GM21360 (cell line): Measurements from ENCODE around the gene LSAMP.
"Not testable (repeated sequence)": the region's sequence is repeated elsewhere in the genome, so short reads cannot be mapped to it uniquely, and the experiment has no call there.

Experiments used
- ATAC-seq: cut with Tn5 transposase; IDR thresholded peaks from one replicate; pipeline ENCODE4 v1.9.1; 2021; ENCODE audit warnings: mild to moderate bottlenecking, moderate library complexity; ENCODE audit not compliant: unreplicated experiment

LSAMP gene

DNA sequence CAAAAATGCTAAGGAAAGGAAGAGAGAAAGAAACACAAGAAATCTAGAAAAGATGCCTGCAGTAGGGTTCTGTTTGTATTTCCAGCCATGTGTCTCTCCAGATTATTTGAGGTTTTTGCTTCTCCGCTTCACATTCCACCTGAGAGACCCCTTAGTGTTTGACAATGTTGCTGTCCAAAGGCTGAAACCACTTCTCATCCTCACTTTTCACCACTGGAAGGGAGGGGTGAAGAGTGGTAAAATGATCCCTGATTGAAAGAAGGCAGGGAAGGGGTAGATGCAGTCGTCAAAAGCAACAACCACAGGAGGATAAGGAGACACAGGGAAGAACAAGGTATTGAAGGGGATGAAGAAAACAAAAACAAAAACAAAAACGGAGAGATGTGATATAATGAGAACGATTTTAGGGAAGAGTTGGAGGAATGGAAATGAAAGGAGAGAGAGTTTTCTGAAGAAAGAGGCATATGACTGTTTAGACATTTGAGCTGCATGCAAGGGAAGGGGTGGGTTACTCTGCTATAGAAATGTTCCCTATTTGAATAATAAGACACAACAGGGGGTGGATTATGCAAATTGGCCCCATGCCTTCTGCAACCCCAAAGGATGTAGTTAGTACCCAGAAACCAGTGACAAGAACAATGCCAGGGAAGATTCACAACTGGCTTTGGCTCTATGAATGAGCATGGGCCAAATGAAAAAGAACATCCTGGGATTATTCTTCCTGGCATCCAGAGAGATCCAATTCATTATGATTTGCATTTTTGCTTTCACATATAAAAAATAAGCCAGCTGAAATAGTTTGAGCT lies 586.1 kb downstream of the LSAMP start:
- no peak for ATAC-seq

DNA sequence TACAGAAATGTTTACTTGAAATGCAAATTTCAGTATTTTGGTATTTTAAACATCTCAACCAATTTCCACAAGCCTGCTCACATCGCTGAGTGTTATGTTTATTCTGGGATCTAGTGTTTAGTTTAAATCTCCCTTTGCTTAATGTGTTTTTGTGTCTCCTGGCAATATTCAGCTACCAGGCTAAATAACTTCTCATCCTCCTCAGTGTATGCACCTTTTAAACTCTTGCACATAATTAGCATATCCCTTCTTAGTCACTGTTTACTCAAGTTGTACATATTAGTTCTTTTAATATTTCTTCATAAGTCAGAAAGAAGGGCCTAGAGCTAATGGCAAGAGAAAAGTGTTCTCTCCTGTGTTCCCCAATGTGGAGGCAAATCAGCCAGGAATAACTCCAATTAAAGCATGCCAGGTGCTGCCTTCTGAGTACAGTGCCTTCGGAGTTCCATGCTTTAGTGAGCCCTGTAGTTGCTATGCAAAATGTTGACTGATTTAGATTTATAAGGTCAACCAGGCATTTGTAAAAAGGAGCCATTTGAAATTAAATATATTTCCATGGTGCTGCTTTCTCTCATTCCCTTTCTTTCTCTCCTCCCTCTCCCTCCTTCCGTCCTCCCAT lies 587.7 kb downstream of the LSAMP start:
- ATAC-seq, result no peak

DNA sequence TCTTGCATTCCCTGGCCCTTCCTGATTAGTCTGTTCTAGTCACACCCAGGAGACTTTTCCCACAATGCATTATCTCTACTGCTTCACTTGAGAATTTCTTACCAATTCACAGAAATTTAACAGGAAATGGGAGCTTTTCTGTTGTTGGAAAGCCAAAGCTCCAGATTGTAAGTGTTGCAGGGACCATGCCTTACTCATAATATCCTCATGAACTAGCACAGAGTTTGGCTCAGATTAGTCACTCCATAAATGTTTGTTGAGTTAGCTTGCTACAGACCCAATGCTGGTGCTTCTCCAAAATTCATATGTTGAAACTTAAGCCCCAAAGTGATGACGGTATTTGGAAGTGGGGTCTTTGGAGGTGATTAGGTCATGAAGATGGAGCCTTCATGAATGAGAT lies 589.4 kb downstream of the LSAMP start:
- no peak for ATAC-seq

DNA sequence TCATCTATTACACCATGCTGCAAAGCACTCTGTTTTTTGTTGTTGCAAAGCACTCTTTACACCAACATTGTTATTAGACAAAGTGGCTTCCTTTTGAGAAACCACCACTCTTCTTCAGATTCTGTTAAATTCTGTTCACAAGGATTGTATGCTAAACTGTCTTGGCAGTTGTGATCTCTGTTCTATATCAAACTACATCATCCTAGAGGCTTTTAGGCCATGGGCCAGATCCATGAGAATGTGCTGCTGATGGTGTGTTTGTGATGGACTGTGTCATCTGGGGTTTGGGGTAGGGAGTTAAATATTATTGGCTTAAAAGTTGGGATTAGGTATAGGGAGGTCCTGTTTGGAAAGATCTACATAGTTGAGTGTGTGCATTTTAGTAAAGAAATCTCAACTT lies 592.2 kb downstream of the LSAMP start:
- ATAC-seq, result no peak

DNA sequence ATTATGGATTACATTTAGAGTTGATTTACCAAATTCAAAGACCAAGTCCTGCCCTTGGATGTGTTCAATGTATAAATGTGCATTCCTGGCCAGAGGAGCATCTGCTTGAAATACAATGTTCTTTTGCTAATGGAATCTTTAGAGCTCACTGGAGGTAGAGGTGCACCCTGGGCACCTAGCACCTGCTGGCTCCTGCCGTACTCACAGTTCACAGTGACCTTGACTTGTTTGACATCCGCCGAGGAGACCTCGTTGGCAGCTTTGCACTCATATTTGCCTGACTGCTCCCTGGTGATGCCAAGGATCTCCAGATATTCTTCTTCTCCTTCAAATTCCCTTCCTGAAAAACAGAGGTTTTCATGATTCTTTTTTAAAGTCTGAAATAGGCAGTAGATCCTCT lies 593.0 kb downstream of the LSAMP start:
- no peak for ATAC-seq

DNA sequence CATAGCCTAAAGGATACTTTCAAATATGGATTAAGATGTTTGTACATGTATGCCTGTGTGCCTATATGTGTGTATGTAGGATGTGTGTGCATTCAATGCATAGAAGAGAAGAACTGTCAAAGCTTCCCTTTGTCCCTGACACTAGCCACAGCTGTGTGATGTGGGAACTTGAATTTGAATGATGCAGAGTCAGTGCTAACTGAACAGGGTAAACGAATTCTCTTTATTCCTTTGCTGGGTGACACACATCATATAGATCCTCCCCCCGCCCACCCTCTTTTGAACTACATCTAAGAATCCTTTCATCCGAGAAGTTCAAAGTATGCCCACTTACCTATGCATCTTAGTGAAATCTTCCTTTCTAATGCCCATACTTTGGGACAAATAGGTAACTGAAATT lies 593.7 kb downstream of the LSAMP start:
- ATAC-seq, result no peak

DNA sequence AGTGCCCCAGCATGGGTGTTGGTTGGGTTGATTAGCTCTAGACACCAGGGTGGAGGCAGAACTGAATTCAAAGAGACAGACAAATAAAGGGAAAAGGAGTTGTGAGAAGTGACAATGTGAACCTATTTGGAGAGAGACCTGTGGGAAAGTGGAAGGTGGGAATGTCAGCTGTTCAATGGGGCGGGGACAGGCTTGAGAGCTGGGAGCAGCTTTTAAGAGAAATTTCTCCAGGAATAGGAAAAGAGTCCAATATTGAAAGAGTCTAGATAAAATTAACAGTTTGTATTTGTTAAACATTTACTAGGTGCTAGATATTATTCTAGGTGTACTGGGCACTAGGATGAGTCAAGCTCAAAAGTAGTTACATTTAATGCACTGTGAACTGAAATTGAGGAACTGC lies 596.6 kb downstream of the LSAMP start:
- no peak for ATAC-seq

DNA sequence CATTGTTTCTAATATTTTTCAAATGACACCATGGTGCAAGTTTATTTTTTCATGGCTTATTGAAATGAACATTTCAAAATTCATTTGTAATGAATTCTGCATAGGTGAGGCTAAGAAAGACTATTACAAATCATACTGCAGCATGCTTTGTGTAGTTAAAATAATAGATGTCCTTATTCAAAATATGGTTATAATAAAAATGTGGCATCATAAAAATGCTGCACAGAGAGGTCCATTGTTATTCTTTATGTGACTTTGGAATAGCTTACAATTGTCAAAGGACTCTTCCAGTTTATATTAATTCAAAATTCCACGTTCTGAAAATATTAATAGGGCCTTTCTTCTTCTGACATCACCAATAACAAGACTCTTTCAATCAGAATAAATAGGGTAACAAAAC lies 599.3 kb downstream of the LSAMP start:
- no peak for ATAC-seq

DNA sequence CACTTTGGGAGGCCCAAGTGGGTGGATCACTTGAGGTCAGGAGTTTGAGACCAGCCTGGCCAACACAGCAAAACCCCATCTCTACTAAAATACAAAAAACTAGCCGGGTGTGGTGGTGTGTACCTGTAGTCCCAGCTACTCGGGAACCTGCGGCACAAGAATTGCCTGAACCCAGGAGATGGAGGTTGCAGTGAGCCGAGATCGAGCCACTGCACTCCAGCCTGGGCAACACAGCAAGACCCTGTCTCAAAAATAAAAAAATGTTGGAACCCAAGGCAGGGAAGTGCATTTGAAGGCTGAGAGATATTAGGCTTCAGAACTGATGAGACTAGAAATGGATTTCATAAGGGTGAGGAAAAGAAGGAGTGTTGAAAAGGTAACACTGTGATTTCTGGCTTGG lies 600.6 kb downstream of the LSAMP start:
- not testable (repeated sequence) for ATAC-seq

DNA sequence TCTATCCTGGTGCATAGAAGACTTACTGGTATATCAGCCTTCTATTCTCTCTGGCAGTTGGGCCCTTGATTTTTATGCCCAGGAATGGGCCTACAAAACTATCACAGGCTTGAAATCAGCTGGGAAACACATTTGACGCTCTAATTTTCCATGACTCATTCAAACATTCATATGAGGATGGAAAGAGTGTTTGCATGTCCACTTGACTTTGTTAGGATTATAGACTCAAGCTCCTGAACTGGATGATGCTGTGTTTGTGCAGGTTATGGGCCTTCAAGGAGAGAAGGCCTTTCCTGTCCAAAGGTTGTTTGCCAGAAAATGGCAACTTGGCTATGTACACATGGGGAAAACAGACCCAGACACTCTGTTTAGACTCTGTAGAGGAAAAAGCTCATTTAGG lies 602.1 kb downstream of the LSAMP start:
- ATAC-seq, result no peak

DNA sequence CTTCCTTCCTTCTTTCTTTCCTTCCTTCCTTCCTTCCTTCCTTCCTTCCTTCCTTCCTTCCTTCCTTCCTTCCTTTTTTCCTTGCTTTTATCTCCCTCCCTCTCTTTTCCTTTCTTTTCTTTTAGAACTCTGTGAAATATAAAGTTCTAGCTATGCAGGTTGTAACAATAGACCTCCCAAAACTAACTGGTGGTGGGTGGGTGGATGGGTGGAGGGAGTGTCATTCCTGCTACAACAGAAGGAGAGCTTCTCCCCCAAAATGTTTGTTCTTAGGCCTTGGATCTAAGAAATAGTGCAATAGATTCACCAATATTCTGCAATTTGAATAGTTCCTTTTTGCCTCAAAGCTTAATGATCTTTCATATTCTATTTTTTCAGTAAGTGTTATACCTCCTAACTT lies 606.0 kb downstream of the LSAMP start:
- ATAC-seq, result no peak

DNA sequence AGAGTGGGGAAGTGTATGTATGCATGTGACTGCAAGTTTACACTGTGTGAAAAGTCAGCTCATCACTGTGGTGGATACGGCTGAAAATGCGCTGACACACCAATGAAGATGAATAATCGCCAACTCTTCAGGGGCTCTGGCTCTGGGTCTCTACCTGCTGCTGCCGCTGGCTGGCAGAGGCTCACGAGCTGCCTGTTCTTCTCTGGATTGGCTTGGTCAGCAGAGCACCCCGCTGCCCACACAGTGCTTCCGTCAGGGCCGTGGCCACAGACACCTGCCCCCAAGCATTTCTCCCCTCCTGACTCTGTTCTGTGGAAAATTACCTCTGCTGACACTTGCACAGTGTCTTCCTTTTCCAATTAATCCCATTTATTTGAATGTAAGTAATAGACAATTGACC lies 606.5 kb downstream of the LSAMP start:
- ATAC-seq, result no peak

DNA sequence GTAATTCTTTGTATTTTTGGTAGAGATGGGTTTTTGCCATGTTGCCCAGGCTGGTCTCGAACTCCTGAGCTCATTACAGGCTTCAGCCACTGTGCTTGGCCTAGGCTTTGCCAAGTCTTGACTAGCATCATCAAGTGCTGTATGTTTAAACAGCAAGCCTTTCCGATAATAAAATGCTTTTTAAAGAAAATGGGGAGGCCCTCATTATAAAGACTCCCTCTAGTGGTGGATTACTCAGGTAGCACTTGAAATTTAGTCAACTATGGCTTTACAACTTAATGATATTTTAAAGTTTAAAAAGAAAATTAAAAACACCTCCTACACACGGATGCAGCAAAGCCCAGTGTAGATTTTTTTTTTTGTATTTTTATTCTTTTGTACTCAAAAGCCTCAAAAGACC lies 608.3 kb downstream of the LSAMP start:
- no peak for ATAC-seq

DNA sequence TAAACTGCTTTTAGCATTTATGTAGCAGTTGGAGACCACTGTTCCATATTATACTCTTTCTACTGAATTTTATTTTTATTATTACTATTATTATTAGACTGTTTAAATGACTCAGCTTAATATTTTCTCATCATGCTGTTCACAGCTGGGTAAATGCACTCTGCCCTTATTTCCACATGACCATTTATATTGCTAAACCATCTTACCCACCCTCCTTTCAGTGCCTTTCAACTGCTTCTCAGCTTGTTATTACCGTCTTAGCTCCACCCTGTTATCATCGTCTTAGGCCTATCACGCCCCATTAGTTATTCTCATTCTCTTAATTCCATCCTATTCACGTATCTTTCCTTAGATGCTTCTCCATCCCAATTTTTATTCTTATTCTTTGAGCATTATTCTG lies 609.3 kb downstream of the LSAMP start:
- ATAC-seq, result no peak

DNA sequence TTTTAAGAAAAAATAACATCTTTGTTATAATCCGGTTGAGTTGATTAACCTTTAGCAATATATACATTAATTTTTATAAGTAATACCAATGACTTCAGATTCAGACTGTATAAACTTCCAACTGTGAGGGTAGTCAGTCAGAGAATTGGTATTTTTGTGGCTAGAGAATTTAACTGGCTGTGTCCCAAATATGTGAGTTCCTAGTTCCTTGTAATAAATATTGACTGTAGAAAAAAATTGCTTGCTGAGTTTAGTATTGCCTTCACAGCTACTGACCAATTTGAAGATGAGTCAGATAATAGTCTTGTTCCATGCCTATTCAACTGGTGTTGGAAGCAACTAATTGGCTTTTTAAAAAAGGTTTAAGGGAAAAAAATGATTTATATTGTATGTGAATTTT lies 611.2 kb downstream of the LSAMP start:
- no peak for ATAC-seq

DNA sequence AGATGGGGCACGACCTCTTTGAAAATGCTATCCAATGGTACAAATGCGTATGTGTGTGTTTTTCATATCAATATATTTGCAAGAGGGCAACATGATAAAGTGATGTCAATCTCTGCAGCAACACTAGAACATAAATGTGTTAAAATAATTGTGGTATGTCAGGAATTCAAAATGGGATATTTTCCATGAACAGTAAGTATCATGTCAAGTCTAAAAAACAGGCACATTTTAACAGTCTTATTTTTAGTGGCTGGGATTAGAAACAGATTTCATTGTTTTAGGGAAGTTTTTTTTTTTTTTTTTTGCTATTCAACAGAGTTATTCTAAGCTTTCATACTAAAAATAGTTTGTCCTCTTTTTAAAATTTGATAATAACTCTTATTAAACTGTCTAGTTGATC lies 612.2 kb downstream of the LSAMP start:
- ATAC-seq, result no peak

DNA sequence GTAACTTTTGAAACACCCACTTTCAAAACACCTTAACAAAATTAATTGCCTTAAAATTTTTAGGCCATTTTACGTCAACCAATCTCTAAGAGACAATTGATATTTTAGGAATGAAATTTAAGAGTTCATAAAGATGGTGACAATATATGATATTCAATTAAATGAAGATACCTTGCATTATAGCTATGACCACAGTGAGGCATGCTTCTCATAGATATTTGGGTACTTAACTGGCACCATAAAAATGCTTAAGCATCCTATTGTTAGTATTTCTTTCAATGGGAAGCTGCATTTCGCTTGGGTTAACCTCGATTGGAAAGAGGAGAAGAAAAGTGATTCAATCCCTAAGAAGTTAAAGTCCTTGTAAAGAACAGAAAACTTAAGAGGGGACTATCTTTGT lies 613.0 kb downstream of the LSAMP start:
- no peak for ATAC-seq

DNA sequence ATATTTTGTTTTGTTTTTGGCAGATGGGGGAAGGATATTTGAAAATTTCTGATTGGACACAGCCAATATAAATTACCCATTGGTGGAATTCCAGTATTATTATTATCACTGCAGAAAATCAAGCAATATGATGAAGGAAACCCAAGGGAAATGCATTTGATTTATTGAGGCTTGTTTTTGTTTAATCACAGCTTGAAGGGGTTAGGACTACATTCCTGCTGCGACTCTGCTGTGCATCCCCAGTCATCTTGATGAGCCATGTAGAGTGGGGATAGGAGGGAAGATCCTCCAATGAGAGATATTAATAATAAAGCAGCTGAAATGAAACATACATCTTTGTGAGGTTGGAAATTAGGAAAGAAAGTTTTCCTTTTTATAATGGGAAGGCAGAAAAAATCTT lies 613.4 kb downstream of the LSAMP start:
- no peak for ATAC-seq

DNA sequence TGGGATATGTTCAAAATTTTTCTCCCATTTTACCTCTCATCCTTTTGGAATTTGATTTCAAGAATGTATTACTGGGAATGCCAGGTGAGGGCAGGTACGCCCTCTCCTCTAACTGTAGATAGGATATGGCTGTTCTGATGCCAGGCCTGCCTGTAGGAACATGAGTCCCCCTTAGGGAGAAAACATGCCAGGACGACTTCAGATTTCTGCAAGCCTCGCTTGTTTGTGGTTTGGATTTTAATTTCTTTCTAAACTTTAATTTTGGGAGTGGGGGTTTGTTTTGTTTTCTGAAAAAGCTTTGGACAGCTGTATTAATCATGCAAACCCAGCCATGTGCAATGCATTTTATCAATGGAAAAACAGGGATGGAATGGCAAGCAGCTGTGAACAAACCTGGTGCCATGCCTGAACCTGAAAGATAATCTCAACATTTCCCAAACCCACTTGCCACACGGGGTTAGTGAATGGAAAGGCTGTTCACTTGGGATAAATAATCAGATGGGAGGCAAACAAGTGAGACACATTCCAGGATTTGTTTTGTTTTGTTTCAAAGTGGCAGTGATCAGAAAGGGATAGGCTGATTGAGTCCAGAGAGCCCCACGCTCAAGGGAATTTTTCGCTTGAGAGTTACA lies 614.4 kb downstream of the LSAMP start:
- no peak for ATAC-seq

DNA sequence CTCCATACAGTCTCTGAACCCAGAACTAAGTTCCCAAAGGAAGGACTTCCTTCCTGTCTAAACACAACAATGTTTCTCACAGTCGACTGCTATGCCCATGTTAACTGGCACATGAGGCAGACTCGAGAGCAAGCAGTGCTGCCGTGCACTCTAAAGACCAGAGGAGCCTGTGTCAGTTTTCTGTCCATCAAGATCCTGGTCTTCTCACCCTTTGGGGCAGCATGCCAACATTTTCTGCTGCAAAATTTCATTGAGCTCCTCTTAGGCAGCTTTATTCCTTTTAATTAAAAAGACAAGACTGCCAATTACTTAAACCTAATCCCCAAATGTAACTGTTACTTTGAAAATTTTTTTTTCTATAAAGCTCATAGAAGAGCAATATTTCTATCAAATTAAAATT lies 616.9 kb downstream of the LSAMP start:
- no peak for ATAC-seq

DNA sequence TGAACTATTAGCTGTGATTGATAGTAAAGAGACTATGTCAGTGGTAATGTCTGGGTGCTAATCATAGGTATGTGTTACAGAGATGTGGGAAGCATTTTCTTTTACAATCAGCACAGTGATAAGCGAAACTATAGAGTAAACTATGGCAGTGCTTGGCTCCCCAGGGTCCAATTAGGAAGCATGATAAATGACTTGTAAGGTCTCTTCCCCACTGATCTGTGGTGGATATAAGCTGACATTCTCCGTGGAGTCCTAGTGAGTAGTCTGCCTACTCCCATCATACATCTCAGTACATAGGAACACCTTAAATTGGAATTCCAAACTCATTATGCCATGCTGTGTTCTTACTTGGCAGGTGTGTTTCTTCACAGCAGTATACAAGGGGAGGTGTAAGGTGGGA lies 617.8 kb downstream of the LSAMP start:
- ATAC-seq, result no peak

DNA sequence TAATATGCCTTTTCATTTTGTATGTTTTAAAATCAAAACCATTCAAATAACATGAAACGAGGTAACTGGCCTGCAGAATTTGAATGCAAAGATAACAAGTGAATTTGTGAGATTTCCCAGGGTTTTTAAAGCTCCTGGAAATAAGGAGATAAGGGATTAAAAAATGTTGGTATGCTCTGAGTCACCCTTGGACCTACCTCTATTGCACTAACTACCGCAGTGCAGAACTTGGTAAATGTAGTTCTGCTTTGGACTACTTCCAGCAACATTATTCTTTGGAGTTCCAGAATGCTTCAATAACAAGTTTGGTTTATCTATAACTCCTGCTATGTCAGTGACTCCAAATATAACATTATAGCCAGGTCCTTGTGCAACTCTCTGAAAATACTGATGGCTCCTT lies 620.2 kb downstream of the LSAMP start:
- ATAC-seq, result no peak
